ENCODE measurements around the gene TRRAP.

Gene TRRAP

DNA sequence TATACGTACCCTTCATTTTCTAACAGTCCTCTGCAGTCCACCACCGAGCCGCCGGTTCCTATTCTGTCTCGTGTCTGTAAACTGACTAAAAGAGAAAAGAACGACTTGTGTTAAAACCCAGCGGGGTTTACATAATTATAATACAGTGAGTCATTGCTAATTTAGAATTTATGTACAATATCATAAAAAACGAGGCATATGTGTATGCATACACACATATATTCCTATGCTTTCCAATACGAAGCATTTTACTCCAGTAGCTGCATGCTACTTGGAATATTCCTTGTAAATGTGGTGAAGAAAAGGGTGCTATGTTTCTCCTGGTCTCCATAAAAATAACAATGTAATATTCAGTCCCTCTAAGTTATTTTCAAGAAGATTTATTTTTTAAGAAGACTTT, 176.4 kb downstream of the TRRAP start:
- no peak for DNase-seq (ENCODE audit: low read depth in 1 of 2, low spot score in 1 of 2)
- TF ChIP-seq, protein P1, sequence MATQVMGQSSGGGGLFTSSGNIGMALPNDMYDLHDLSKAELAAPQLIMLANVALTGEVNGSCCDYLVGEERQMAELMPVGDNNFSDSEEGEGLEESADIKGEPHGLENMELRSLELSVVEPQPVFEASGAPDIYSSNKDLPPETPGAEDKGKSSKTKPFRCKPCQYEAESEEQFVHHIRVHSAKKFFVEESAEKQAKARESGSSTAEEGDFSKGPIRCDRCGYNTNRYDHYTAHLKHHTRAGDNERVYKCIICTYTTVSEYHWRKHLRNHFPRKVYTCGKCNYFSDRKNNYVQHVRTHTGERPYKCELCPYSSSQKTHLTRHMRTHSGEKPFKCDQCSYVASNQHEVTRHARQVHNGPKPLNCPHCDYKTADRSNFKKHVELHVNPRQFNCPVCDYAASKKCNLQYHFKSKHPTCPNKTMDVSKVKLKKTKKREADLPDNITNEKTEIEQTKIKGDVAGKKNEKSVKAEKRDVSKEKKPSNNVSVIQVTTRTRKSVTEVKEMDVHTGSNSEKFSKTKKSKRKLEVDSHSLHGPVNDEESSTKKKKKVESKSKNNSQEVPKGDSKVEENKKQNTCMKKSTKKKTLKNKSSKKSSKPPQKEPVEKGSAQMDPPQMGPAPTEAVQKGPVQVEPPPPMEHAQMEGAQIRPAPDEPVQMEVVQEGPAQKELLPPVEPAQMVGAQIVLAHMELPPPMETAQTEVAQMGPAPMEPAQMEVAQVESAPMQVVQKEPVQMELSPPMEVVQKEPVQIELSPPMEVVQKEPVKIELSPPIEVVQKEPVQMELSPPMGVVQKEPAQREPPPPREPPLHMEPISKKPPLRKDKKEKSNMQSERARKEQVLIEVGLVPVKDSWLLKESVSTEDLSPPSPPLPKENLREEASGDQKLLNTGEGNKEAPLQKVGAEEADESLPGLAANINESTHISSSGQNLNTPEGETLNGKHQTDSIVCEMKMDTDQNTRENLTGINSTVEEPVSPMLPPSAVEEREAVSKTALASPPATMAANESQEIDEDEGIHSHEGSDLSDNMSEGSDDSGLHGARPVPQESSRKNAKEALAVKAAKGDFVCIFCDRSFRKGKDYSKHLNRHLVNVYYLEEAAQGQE (IDR thresholded peaks at IDR 0.05; ENCODE audit: insufficient replicate concordance, low read depth), result no peak
- TF ChIP-seq POLR2AphosphoS5 (IDR thresholded peaks at IDR 0.05; ENCODE audit: low read depth) (no peak), GABPA (IDR thresholded peaks at IDR 0.05; ENCODE audit: low read depth) (no peak), CTCF (IDR thresholded peaks at IDR 0.05; ENCODE audit: insufficient read depth, low read length) (no peak), SPI1 (IDR thresholded peaks at IDR 0.05; ENCODE audit: borderline replicate concordance, low read depth) (no peak)
- no peaks in the 10 kb centered on the region for H3K27me3 ChIP-seq (ENCODE audit: insufficient read depth, poor library complexity, severe bottlenecking)
- H3K4me3 ChIP-seq (replicated peaks; ENCODE audit: insufficient read depth, low read length), result no peak overlapping the region
- H3K27ac ChIP-seq (replicated peaks), result no peak overlapping the region

DNA sequence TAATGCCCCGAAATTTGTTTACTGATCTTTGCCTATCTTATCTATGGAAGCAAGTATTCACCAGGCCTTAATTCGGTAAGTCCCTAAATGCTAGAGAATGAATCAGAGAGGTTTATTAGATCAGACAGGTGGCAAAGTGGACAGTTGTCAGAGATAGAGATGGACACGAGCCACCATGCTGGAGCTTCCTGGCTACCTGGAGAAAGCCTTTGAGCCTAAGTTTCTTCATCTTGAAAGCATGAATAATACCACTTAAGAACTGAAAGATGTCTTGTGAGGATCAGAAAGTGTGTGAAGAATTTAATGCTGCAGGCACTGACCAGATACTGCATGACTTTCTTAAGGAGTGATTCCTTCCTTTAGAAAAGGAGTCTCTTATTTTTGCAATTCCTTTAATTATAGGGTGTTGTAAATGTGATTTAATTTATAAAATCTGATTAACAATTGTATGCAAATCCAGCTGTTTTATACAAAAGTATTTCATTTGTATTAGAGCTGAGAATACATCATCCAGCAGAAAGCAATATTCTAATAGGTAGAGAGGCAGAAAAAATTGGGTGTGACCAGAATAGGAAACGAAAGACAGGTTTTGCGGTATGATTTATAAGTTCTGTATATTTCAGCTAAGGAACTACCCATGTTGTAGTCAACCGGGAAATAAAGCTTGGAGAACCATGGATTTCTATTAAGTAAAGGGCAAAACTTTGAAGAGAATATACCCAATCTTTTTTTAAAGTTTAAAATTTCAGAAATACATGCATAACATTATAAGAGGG, 182.9 kb downstream of the TRRAP start:
- H3K4me3 ChIP-seq (replicated peaks; ENCODE audit: insufficient read depth, low read length), result no peak overlapping the region
- TF ChIP-seq SPI1 (IDR thresholded peaks at IDR 0.05; ENCODE audit: borderline replicate concordance, low read depth), result no peak
- TF ChIP-seq, protein P1 (IDR thresholded peaks at IDR 0.05; ENCODE audit: insufficient replicate concordance, low read depth), result no peak
- TF ChIP-seq POLR2AphosphoS5 (IDR thresholded peaks at IDR 0.05; ENCODE audit: low read depth), result no peak
- TF ChIP-seq GABPA (IDR thresholded peaks at IDR 0.05; ENCODE audit: low read depth), result no peak
- TF ChIP-seq CTCF (IDR thresholded peaks at IDR 0.05; ENCODE audit: insufficient read depth, low read length), result no peak
- no peaks in the 10 kb centered on the region for H3K27me3 ChIP-seq (ENCODE audit: insufficient read depth, poor library complexity, severe bottlenecking)
- H3K27ac ChIP-seq (replicated peaks), result no peak overlapping the region
- no peak for DNase-seq (ENCODE audit: low read depth in 1 of 2, low spot score in 1 of 2)

Small RNA genes within 50 kb of the gene (microRNA-seq; reads per million reads assigned to microRNA genes)
- 2.1 reads per million for gene MIR3609
